Measurements from ENCODE around the gene MCTP1.

Gene MCTP1

DNA sequence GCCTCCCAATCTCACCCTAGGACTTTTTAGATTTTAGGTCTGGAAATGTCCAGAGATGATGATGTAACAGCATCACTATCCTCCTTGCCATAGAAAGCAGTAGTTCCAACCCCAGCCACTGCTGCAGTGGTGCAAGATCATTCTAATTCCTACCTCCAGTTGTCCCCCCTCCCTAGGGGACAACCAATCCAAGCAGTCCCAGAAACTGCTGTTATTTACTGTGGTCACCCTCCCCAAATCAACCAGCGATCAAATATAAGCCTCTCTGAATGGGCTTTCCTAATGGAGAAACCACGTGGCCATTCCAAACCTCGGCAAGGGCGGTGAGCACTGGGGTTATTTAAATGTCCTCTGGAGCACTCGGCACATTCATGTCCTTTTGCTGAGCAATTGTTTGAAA, 506.6 kb downstream of the MCTP1 start:
- no peak for DNase-seq (ENCODE audit: low spot score)
- TF ChIP-seq, protein P1, sequence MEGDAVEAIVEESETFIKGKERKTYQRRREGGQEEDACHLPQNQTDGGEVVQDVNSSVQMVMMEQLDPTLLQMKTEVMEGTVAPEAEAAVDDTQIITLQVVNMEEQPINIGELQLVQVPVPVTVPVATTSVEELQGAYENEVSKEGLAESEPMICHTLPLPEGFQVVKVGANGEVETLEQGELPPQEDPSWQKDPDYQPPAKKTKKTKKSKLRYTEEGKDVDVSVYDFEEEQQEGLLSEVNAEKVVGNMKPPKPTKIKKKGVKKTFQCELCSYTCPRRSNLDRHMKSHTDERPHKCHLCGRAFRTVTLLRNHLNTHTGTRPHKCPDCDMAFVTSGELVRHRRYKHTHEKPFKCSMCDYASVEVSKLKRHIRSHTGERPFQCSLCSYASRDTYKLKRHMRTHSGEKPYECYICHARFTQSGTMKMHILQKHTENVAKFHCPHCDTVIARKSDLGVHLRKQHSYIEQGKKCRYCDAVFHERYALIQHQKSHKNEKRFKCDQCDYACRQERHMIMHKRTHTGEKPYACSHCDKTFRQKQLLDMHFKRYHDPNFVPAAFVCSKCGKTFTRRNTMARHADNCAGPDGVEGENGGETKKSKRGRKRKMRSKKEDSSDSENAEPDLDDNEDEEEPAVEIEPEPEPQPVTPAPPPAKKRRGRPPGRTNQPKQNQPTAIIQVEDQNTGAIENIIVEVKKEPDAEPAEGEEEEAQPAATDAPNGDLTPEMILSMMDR (IDR thresholded peaks at IDR 0.05; ENCODE audit: extremely low read depth, missing control alignments), result no peak

DNA sequence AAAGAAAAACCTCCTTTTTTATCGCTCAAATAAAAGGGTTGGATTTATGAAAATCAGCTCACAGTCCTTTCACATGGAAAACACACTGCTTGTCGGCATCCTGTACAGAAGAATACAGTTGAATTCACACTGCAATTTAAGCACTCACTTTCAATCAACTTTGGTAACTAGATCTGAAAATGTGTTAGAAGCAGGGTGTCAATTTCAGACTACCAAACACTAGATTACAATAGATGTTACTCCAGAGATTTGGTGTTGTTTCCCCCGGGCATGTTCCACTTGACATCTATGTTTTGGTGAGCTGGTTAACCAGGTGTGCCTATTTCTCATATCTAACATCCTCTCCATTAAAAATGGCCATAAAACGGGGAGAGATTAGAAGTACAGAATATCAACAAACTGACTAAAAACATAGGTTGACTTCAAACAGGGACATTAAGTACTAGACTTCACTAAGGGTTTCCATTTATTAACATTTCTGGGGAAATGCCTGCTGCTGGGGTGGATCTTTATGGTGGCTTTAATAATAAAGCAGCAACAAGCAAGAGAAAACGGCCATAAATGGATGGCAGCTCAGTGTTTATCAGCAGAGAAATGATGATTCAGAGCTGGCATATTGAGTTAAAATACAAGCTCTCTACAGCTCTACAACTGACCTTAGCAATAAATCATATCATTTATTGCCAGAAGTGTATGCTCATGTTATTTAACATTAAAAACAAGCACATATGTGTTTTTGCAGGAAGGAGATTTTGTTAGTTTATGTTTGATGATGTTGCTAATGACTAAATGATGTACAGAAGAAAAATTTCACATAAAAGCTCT, 507.6 kb downstream of the MCTP1 start:
- no peak for DNase-seq (ENCODE audit: low spot score)
- TF ChIP-seq, protein P1 (IDR thresholded peaks at IDR 0.05; ENCODE audit: extremely low read depth, missing control alignments), result no peak

DNA sequence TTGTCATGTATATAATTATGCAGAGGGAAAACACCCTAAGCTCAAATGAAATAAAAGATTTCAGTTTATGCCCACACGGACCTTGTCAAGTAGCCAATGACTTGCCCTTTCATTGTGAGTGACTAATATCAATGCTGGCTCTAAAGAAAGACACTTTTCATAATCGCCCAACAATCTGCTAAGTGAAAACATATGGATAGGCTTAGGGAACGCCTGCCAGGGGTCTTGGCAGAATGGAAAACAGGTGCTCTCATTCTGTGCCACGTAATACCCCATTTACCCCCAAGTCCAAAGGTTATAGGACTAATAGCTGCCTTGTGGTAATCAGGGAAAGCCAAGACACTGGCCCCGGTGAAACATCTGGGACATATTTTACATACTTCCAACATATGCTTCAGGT, 508.7 kb downstream of the MCTP1 start:
- no peak for DNase-seq (ENCODE audit: low spot score)
- TF ChIP-seq, protein P1 (IDR thresholded peaks at IDR 0.05; ENCODE audit: extremely low read depth, missing control alignments), result no peak

DNA sequence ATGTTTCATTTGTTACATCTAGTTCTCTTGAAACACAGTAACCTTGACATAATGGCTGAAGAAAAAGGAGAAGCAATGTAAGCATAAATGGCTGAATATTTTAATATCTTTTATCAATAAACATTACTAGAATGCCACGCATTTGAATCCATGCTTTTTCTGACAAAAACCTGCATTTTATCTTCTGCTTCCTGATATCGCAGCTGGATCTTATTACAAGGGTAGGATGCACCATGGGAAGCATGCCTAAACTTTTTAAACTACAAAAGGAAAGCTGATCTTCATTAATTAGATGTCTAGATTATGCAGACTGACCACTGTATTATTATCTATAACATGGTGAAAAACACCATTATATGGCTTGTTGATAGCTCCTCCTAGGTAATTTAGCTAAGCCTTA, 509.8 kb downstream of the MCTP1 start:
- TF ChIP-seq, protein P1 (IDR thresholded peaks at IDR 0.05; ENCODE audit: extremely low read depth, missing control alignments), result no peak

DNA sequence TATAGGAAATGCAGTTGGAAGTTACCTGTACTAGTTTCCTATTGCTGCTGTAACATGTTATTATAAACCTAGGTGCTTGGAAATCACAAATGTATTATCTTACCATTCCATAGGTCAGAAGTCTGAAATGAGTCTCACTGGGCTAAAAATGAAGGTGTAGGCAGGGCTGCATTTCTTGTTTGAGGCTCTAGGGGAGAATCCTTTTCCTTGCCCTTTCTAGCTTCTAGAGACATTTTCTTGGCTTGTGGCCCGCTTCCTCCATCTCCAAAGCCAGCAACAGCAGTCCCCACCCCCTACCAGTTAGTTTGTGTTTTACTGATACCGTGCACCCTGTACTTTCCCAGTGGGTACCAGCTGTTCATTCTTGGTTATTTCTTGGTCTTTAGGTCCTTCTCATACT, 513.2 kb downstream of the MCTP1 start:
- TF ChIP-seq, protein P1 (IDR thresholded peaks at IDR 0.05; ENCODE audit: extremely low read depth, missing control alignments), result no peak
- no peak for DNase-seq (ENCODE audit: low spot score)

More for the DNA sequence above, 509.8 kb downstream of the MCTP1 start:
- no peak for DNase-seq (ENCODE audit: low spot score)

DNA sequence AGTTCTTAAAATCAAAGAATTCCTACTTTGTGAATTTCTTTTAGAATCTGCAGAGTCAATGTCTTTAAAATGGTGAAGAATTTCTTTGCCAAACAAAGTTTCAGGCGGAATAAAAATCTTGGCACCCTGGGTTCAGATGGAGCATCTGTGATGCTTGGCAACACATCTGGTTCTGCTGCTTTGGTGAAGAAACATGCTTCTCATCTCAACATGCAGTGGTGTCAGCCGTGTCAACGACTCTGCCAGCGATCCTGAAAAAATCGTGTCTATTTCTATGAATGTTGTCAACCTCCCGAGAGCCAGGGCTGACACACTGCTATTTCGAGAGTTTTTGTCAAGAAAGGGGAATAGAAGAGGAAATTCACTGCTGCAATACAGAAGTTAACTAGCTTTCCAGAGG, 514.9 kb downstream of the MCTP1 start:
- DNase-seq (ENCODE audit: low spot score), result no peak
- TF ChIP-seq, protein P1 (IDR thresholded peaks at IDR 0.05; ENCODE audit: extremely low read depth, missing control alignments), result no peak

DNA sequence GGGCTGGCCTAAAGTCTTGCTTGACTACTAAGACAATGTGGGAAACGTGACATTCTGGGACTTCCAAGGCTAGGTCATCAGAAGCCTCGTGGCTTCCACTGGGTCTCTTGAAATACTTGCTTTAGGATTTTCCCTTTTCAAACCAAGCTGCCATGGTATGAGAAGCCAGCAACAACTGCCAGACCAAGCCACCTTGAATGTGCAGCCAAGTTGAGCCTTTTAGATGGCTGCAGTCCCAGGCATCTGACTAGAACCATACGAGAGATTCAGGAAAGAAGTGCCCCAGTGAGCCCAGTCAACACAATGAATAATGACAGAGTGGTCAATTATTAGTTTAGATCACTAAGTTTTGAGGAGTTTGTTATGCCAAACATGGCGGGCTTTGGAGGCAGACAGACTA, 523.1 kb downstream of the MCTP1 start:
- TF ChIP-seq, protein P1 (IDR thresholded peaks at IDR 0.05; ENCODE audit: extremely low read depth, missing control alignments), result no peak
- no peak for DNase-seq (ENCODE audit: low spot score)

All from GM20000 (cell line).